K562 (cell line): ENCODE results near the gene PCDH12. TPM values are rescaled to one million over a fixed set of nuclear protein-coding genes. Genes with fewer than 3 reads are reported as not detected.
A peak's percentile ranks its signal among the peaks of the same experiment; 100 is the strongest.

ENCODE experiments used
- BACH1 ChIP-seq: fragments of 200-800 bp; sonication (Bioruptor generic); IDR thresholded peaks from 2 replicates; pipeline ENCODE4 v1.6.1; 2016; ENCODE audit warnings: missing genetic modification characterization, missing compliant biosample characterization
- C11orf30 ChIP-seq: fragments of 450-650 bp; IDR thresholded peaks from 2 replicates; pipeline ENCODE4 v1.6.1; 2016; ENCODE audit warnings: low read depth, mild to moderate bottlenecking
- HDGF ChIP-seq: fragments of 450-650 bp; IDR thresholded peaks from 2 replicates; pipeline ENCODE4 v1.6.1; 2016
- JUND ChIP-seq, 2 experiments: IDR thresholded peaks; 2 replicates in 1 of 2; 3 replicates in 1 of 2; pipeline ENCODE4 v1.6.1; 2011; ENCODE audit warnings: borderline replicate concordance in 2 of 2, low read depth in 2 of 2, low read length in 2 of 2, improper control_type of control experiment in 1 of 2, missing biosample characterization in 1 of 2, missing genetic modification characterization in 1 of 2, missing genetic modification reagents in 1 of 2
- KLF13 ChIP-seq: fragments of 450-650 bp; IDR thresholded peaks from 2 replicates; pipeline ENCODE4 v1.6.1; 2016; ENCODE audit warnings: missing genetic modification characterization, low read depth, mild to moderate bottlenecking, missing compliant biosample characterization, moderate library complexity, borderline replicate concordance
- L3MBTL2 ChIP-seq: fragments of 450-650 bp; IDR thresholded peaks from 2 replicates; pipeline ENCODE4 v1.6.1; 2016; ENCODE audit warnings: mild to moderate bottlenecking, moderate library complexity
- MEF2D ChIP-seq: conservative IDR thresholded peaks from 2 replicates; pipeline ENCODE4 v1.6.1; 2016; ENCODE audit warnings: low read depth, missing genetic modification characterization, missing compliant biosample characterization
- NFE2L1 ChIP-seq: fragments of 450-650 bp; IDR thresholded peaks from 2 replicates; pipeline ENCODE4 v1.6.1; 2016; ENCODE audit warnings: missing genetic modification characterization, low read depth, mild to moderate bottlenecking, missing compliant biosample characterization, moderate library complexity, borderline replicate concordance
- RCOR1 ChIP-seq, 2 experiments: IDR thresholded peaks; 2 replicates each; pipeline ENCODE4 v1.6.1; 2012; ENCODE audit warnings: low read depth in 2 of 2, low read length in 2 of 2, borderline replicate concordance in 1 of 2, improper control_type of control experiment in 1 of 2
- SIN3A ChIP-seq, 2 experiments: fragments of 150-350 bp in 1 of 2; IDR thresholded peaks; 2 replicates each; pipeline ENCODE4 v1.6.1; 2011 to 2016; ENCODE audit warnings: borderline replicate concordance in 2 of 2, low read depth in 2 of 2, low read length in 2 of 2, mild to moderate bottlenecking in 2 of 2, moderate library complexity in 2 of 2; ENCODE audit not compliant: control insufficient read depth in 1 of 2
- SMARCC2 ChIP-seq: fragments of 450-650 bp; IDR thresholded peaks from 2 replicates; pipeline ENCODE4 v1.6.1; 2017; ENCODE audit warnings: antibody characterized with exemption, moderate library complexity, mild to moderate bottlenecking, low read depth
- WHSC1 ChIP-seq: IDR thresholded peaks from one replicate; pipeline ENCODE4 v1.6.1; 2012; ENCODE audit warnings: low read length, control low read depth, inconsistent platforms
- ZBTB9 ChIP-seq: fragments of 450-650 bp; formaldehyde crosslinking; IDR thresholded peaks from 2 replicates; pipeline ENCODE4 v1.4.0; 2020; ENCODE audit warnings: mild to moderate bottlenecking, moderate library complexity
- ZNF324 ChIP-seq: fragments of 250-450 bp; sonication (Bioruptor Pico); IDR thresholded peaks from 2 replicates; pipeline ENCODE4 v1.4.0; 2020; ENCODE audit warnings: mild to moderate bottlenecking
- ZNF347 ChIP-seq: fragments of 450-650 bp; formaldehyde crosslinking; IDR thresholded peaks from 2 replicates; pipeline ENCODE4 v1.4.0; 2020; ENCODE audit warnings: low read depth, mild to moderate bottlenecking, moderate library complexity
- ZNF609 ChIP-seq: sonication (generic); formaldehyde crosslinking; IDR thresholded peaks from 2 replicates; pipeline ENCODE4 v1.8.1; 2023; ENCODE audit warnings: missing genetic modification reagents, mild to moderate bottlenecking, borderline replicate concordance
- polyA plus RNA-seq, 8 experiments: library from polyadenylated mRNA; depleted of rRNA in 4 of 8; stranded (reverse) in 5 of 8; unstranded in 3 of 8; fragments of >200 nt; fragmentation: Nextera tagmentation in 2 of 8; fragmentation: Illumina TruSeq in 1 of 8; extraction: Ambion mirVana in 2 of 8; extraction: Trizol in 1 of 8; gene quantifications; 2 replicates each; pipeline versions ENCODE4 v1.2.1 to v1.2.3, GENCODE V29; 2011 to 2014; ENCODE audit warnings: inconsistent platforms in 1 of 8, missing spikeins in 1 of 8
- total RNA-seq, 7 experiments: library from RNA; depleted of rRNA in 6 of 7; stranded (reverse); fragments of >200 nt in 6 of 7; fragmentation: Illumina TruSeq in 2 of 7; extraction: Trizol in 2 of 7; gene quantifications; 2 replicates each; pipeline versions ENCODE4 v1.2.1 to v1.2.3, GENCODE V29; 2011 to 2021; ENCODE audit warnings: low replicate concordance in 1 of 7

PCDH12 gene
- total and polyA plus RNA-seq, 9 of the 15 experiments (the other 6 are each of a cell fraction or from before 2014, with no cell fraction given) = 0.01 to 0.04 (median 0.01) TPM; not detected in 4

- peak in 1 of 2 experiments; percentile 19; a peak in 1 of 4 replicates for TF ChIP-seq RCOR1 (IDR thresholded peaks at IDR 0.05; ENCODE audit: borderline replicate concordance in 1 of 2, low read depth in 2 of 2, low read length in 2 of 2)
- peak; percentile 69 for TF ChIP-seq L3MBTL2
- peak; percentile 90 for TF ChIP-seq BACH1
- TF ChIP-seq ZNF324 (CRISPR knock-in tag) = no peak
- TF ChIP-seq KLF13 = peak; percentile 7; the same call in 1 of the 2 replicates
- peak; percentile 99 for TF ChIP-seq C11orf30
- TF ChIP-seq JUND (IDR thresholded peaks at IDR 0.05; ENCODE audit: borderline replicate concordance, low read depth, low read length) = peak; percentile 91
- TF ChIP-seq JUND (tag; IDR thresholded peaks at IDR 0.05; ENCODE audit: borderline replicate concordance, low read depth, low read length) = peak; percentile 93; the same call in 2 of the 3 replicates
- no peak for TF ChIP-seq ZNF347 (CRISPR knock-in tag)
- no peak for TF ChIP-seq ZNF609 (CRISPR knock-in tag)
- no peak for TF ChIP-seq SIN3A (IDR thresholded peaks at IDR 0.05; ENCODE audit: borderline replicate concordance in 2 of 2, control insufficient read depth in 1 of 2, low read depth in 2 of 2, low read length in 2 of 2)
- 0 out of 2 replicates have a peak, but pooled peaks have one; percentile 54 for TF ChIP-seq ZBTB9 (CRISPR knock-in tag)
- TF ChIP-seq SMARCC2 = 0 out of 2 replicates have a peak, but pooled peaks have one; percentile 32
- peak; percentile 61; the same call in 1 of the 2 replicates for TF ChIP-seq MEF2D (tag)
- peak; percentile 47; the same call in 1 of the 2 replicates for TF ChIP-seq HDGF
- TF ChIP-seq WHSC1 = no peak
- peak; percentile 72 for TF ChIP-seq NFE2L1 (tag)
Observed at GRCh38 chr5:141919218-141920119, 38.5 kb downstream of the PCDH12 start (continued).
